ENCODE measurements around the gene ATL2.
A peak's percentile ranks its signal among the peaks of the same experiment; 100 is the strongest.

The ATL2 gene

DNA sequence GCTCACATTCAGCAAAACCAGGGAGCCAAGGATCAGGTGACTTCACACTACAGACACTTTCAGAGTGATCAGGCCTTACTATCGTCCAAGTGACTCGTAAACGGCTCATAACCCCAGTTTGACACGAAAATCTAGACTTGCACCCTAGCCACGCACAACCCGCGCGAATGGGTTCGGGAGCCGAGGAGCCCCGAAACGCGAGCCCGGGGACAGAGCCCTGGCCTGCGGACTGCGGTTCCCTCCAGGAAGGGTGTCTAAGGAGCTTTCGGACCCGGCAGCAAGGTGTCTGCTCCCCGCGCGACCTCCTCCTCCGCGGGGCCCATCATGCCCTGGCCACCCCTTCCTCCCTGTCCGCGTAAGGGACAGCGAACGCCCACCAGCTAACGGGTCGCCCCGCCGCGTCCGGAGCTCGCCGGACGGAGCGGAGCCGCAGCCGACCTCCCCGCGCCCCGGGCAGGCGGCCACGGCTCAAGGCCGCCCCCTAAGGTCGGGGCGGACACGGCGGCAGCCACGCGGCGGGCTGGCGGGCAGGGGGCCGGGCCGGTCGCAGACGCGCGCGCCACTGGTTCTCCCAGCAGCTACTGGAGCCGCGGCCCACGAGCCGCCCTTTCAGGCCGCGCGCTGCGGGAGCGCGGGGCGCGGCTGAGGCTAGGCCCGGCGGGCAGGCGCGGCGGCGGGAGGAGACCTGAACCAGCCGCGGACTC lies 575 bp downstream of the ATL2 start:
- peak overlapping the region; percentile 89 for H3K4me3 ChIP-seq (replicated peaks; ENCODE audit: low read depth, low read length)
- TF ChIP-seq, protein P1, sequence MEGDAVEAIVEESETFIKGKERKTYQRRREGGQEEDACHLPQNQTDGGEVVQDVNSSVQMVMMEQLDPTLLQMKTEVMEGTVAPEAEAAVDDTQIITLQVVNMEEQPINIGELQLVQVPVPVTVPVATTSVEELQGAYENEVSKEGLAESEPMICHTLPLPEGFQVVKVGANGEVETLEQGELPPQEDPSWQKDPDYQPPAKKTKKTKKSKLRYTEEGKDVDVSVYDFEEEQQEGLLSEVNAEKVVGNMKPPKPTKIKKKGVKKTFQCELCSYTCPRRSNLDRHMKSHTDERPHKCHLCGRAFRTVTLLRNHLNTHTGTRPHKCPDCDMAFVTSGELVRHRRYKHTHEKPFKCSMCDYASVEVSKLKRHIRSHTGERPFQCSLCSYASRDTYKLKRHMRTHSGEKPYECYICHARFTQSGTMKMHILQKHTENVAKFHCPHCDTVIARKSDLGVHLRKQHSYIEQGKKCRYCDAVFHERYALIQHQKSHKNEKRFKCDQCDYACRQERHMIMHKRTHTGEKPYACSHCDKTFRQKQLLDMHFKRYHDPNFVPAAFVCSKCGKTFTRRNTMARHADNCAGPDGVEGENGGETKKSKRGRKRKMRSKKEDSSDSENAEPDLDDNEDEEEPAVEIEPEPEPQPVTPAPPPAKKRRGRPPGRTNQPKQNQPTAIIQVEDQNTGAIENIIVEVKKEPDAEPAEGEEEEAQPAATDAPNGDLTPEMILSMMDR (IDR thresholded peaks at IDR 0.05; ENCODE audit: low read length, missing control alignments) = no peak
- DNase-seq (ENCODE audit: low read depth) = peak; percentile 73

DNA sequence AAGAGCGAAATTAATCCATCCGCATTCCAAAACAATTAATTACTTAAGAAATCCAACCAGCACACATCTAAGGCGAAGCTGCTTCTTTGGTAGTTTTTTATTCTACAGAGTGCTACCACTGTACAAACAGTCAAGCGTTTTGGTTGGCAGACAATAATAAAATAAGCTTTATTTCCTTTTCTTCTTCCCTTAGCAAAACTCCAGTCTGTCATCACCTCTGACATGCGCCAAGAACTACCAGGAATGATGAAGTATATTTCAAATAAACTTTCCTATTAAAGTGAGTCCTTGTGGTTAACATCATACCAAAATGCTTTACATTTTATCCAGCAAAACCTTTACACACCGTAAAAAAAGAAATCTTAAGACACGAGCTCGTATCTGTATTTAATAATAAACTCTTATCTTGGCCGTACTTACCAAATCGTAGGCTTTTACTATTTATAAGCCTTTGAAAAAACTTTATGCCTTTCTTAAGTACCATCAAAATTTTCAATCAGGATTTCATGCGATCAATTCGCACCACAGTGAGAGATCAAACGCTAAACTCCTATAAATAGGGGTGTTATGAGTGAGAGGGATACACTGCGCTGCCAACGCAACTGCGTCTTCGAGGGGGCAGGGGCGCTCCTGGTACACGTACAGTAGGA lies 1.3 kb downstream of the ATL2 start:
- peak; percentile 34 for DNase-seq (ENCODE audit: low read depth)
- H3K4me3 ChIP-seq (replicated peaks; ENCODE audit: low read depth, low read length) = peak overlapping the region; percentile 89
- TF ChIP-seq, protein P1 (IDR thresholded peaks at IDR 0.05; ENCODE audit: low read length, missing control alignments) = no peak

DNA sequence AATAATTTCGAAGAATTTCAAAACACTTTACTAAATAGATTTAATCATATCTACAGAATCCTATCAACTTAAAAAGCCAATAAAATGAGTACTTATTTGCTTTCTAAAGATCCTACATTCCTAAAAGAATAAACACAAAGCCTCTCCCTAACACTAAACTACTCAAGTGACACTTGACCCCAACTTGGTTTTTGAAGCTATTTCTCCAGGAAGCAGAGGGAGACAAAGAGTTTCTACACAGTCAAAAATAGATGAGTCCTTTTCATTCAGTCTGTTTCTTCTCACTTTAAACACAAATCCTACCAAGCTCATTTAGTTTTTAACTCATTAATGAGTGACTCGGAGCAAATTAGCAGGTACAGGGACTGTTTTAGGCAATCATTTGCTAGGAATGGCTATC lies 2.1 kb downstream of the ATL2 start:
- peak overlapping the region; percentile 89 for H3K4me3 ChIP-seq (replicated peaks; ENCODE audit: low read depth, low read length)
- TF ChIP-seq, protein P1 (IDR thresholded peaks at IDR 0.05; ENCODE audit: low read length, missing control alignments) = no peak
- no peak for DNase-seq (ENCODE audit: low read depth)

DNA sequence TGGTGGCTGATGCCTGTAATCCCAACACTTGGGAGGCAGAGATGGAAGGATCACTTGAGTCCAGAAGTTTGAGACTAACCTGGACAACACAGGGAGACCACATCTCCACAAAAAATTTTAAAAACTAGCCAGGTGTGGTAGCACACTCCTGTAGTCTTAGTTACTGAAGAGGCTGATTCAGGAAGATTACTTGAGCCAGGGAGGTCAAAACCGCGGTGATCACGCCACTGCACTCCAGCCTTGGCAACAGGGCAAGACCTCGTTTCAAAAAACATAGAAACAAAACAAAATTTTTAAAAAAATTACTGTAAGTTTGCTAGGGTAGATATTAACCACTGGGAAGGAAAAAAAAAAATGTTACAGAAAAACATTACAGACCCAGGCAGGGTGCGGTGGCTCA lies 5.8 kb downstream of the ATL2 start:
- TF ChIP-seq, protein P1 (IDR thresholded peaks at IDR 0.05; ENCODE audit: low read length, missing control alignments) = no peak
- H3K4me3 ChIP-seq (replicated peaks; ENCODE audit: low read depth, low read length) = no peak overlapping the region
- DNase-seq (ENCODE audit: low read depth) = no peak

DNA sequence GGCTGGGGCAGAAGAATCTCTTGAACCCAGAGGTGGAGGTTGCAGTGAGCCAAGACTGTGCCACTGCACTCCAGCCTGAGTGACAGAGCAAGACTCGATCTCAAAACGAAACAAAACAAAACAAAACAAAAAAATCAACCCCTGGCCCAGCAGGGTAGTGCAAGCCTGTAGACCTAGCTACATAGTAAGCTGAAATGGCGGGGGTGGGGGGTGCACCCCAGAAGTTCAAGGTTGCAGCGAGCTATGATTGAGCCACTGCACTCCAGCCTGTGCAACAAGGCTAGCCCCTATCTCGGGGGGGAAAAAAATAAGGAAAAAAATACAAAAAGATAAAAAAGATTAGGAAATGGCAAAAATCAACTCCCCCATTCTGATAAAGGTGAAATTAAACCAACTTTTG lies 6.4 kb downstream of the ATL2 start:
- no peak for DNase-seq (ENCODE audit: low read depth)
- TF ChIP-seq, protein P1 (IDR thresholded peaks at IDR 0.05; ENCODE audit: low read length, missing control alignments) = no peak
- no peak overlapping the region for H3K4me3 ChIP-seq (replicated peaks; ENCODE audit: low read depth, low read length)

DNA sequence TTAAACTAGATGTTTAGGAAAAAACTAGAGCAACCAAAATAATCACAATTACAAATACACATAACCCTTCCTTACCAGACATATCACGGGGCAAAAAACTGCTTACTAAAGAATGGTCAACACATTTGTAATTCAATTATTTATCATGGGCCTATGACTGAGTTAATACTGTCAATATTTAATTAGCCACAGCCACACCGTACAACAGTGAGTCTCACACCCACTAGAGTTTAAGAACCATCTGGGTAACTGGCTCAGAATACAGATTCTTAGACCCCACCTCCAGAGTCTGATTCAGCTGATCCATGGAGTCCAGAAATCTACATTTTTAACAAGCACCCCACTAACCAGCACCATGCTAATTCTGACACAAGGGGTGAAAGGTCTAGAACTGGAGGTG lies 14.8 kb downstream of the ATL2 start:
- H3K4me3 ChIP-seq (replicated peaks; ENCODE audit: low read depth, low read length) = no peak overlapping the region
- TF ChIP-seq, protein P1 (IDR thresholded peaks at IDR 0.05; ENCODE audit: low read length, missing control alignments) = no peak
- no peak for DNase-seq (ENCODE audit: low read depth)

DNA sequence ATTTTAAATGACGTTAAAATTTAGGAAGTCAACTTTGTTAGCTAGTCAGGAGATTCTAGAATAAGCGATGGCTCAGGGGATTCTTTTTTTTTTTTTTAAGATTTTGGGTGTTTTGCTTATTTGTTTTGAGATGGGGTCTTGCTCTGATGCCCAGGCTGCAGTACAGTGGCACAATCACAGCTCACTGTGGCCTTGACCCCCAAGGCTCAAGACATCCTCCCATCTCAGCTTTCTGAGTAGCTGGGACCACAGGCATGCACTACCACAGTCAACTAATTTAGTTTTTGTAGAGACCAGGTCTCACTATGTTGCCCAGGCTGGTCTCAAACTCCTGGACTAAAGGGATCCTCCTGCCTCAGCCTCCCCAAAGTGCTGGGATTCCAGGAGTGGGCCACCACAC lies 16.9 kb downstream of the ATL2 start:
- no peak for DNase-seq (ENCODE audit: low read depth)
- TF ChIP-seq, protein P1 (IDR thresholded peaks at IDR 0.05; ENCODE audit: low read length, missing control alignments) = no peak

More for the DNA sequence above, 16.9 kb downstream of the ATL2 start:
- no peak overlapping the region for H3K4me3 ChIP-seq (replicated peaks; ENCODE audit: low read depth, low read length)
